ENCODE results near the gene SENP8.

The SENP8 gene

GRCh38 chr15:72174551-72175165, 56.5 kb downstream of the SENP8 start:
- no peak for DNase-seq (ENCODE audit: low read depth in 3 of 3, low spot score in 1 of 3)

- no peak for DNase-seq (ENCODE audit: low read depth in 3 of 3, low spot score in 1 of 3)
Observed at GRCh38 chr15:72175186-72176044, 57.2 kb downstream of the SENP8 start.

DNA sequence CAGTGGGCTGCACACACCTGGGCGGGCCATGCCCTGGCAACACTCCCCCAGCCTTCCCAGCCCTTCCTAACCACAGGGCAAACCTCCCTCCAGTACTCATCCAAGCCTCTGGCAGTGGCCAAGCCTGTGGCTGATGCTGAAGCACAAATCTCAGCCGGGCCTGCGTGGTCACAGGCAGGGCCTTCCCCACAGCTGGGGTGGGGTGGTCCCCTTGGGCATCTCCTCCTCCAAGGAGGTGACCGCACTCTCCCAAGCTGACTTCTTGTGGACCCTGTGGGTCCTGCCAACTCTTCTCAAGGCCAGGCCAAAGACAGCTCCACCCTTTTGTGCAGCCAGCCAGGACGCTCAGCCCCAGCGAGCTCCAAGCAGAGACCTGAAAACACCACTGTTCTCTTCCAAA, 58.0 kb downstream of the SENP8 start:
- DNase-seq (ENCODE audit: low read depth in 3 of 3, low spot score in 1 of 3) = no peak

- DNase-seq (ENCODE audit: low read depth in 3 of 3, low spot score in 1 of 3) = no peak
Observed at GRCh38 chr15:72176743-72177142, 58.5 kb downstream of the SENP8 start.

GRCh38 chr15:72178976-72179585, 60.9 kb downstream of the SENP8 start:
- DNase-seq (ENCODE audit: low read depth in 3 of 3, low spot score in 1 of 3) = no peak

GRCh38 chr15:72179950-72180581, 61.9 kb downstream of the SENP8 start:
- DNase-seq (ENCODE audit: low read depth in 3 of 3, low spot score in 1 of 3) = no peak

DNA sequence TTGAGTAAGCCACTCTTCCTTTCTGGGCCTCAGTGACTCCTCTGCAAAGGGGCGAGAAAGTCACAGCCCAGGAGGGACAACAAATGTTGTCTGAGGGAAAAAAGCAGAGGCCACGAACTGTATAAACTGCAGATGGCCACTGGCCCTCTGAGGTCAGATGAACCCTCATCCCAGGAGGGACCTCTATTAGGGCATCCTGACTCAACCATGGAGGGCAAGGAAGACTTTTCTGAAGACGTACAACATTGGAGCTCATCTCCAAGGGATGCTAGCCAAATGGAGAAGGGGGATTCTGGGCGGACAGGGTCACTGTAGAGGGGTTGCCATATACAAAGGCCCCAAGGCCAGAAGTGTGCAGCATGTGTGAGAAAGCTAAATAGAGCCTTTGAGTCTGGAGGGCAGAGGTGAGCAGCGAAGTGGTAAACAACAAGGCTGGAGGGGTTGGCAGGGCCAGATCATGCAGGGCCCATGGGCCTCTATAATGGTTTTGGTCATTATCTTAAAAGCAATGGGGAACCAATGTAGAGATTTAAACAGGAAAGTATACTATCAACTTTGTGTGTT, 62.6 kb downstream of the SENP8 start:
- DNase-seq (ENCODE audit: low read depth in 3 of 3, low spot score in 1 of 3) = no peak

GRCh38 chr15:72182244-72182643, 64.0 kb downstream of the SENP8 start:
- DNase-seq (ENCODE audit: low read depth in 3 of 3, low spot score in 1 of 3) = no peak

- no peak for DNase-seq (ENCODE audit: low read depth in 3 of 3, low spot score in 1 of 3)
Observed at GRCh38 chr15:72182673-72183072, 64.5 kb downstream of the SENP8 start.

- no peak for DNase-seq (ENCODE audit: low read depth in 3 of 3, low spot score in 1 of 3)
Observed at GRCh38 chr15:72183781-72184164, 65.6 kb downstream of the SENP8 start.

GRCh38 chr15:72184165-72184811, 66.1 kb downstream of the SENP8 start:
- DNase-seq (ENCODE audit: low read depth in 3 of 3, low spot score in 1 of 3) = no peak

GRCh38 chr15:72189250-72189902, 71.2 kb downstream of the SENP8 start:
- no peak for DNase-seq (ENCODE audit: low read depth in 3 of 3, low spot score in 1 of 3)

DNA sequence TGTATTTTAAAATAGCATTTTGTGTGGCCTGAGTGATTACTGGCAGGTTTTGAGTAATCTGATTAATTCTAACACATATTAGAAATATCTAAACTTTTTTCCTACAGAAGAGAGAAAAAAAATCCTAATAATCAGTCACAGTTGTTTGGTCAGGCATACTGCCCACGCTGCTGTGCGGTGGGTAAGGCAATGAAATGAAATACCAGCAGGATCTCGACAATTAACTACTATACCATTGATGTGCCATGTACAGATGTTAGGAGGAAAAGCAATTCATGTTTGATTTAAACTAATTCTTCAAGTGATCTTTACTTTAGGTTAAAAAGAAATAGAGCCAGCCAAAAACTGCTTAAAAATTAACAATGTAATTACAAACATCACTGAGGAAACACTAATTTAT, 74.2 kb downstream of the SENP8 start:
- no peak for DNase-seq (ENCODE audit: low read depth in 3 of 3, low spot score in 1 of 3)

All from stimulated activated CD4-positive, alpha-beta T cell treated with anti-CD3 and anti-CD28 coated beads, TNF-alpha, amount 100 ng/mL, for 1 hour (primary cell).